Globus pallidus (tissue), 1 donor: Measurements from ENCODE around the gene CHRNA10.
"Not testable (repeated sequence)": the region's sequence is repeated elsewhere in the genome, so short reads cannot be mapped to it uniquely, and the experiment has no call there.

Source experiments
- DNase-seq: peaks from one replicate; pipeline ENCODE4 v3.0.0-alpha.2; 2015; ENCODE audit warnings: low spot score

CHRNA10 gene

GRCh38 chr11:3664032-3664630, 7.1 kb downstream of the CHRNA10 start:
- DNase-seq = no peak

GRCh38 chr11:3662856-3663255, 8.3 kb downstream of the CHRNA10 start:
- DNase-seq = no peak

- no peak for DNase-seq
Measured at GRCh38 chr11:3660960-3661359, 10.2 kb downstream of the CHRNA10 start.

GRCh38 chr11:3659595-3660515, 11.3 kb downstream of the CHRNA10 start:
- DNase-seq = no peak

GRCh38 chr11:3658252-3658651, 12.9 kb downstream of the CHRNA10 start:
- no peak for DNase-seq

- not testable (repeated sequence) for DNase-seq
Measured at GRCh38 chr11:3657331-3657730, 13.9 kb downstream of the CHRNA10 start.

GRCh38 chr11:3655547-3655946, 15.6 kb downstream of the CHRNA10 start:
- DNase-seq = no peak

- DNase-seq = not testable (repeated sequence)
Measured at GRCh38 chr11:3652514-3652913, 18.7 kb downstream of the CHRNA10 start.

GRCh38 chr11:3649374-3649773, 21.8 kb downstream of the CHRNA10 start:
- not testable (repeated sequence) for DNase-seq

GRCh38 chr11:3648843-3649242, 22.3 kb downstream of the CHRNA10 start:
- DNase-seq = not testable (repeated sequence)

- DNase-seq = no peak
Measured at GRCh38 chr11:3645552-3645951, 25.6 kb downstream of the CHRNA10 start.

GRCh38 chr11:3644817-3645235, 26.4 kb downstream of the CHRNA10 start, which contains the start of gene ART1:
ART1 (plus strand) TSS chr11:3645128; CDS start chr11:3659214, 14,086 bp downstream.
- DNase-seq = no peak

- DNase-seq = not testable (repeated sequence)
Measured at GRCh38 chr11:3643102-3643546, 28.1 kb downstream of the CHRNA10 start.

- peak; percentile 11 for DNase-seq
Measured at GRCh38 chr11:3642071-3642951, 28.9 kb downstream of the CHRNA10 start.

GRCh38 chr11:3641701-3642070, 29.5 kb downstream of the CHRNA10 start, which contains the start of gene ART5:
ART5 (minus strand) TSS chr11:3641992; CDS start chr11:3641862, 130 bp downstream.
- no peak for DNase-seq

- DNase-seq = no peak
Measured at GRCh38 chr11:3641191-3641590, 30.0 kb downstream of the CHRNA10 start.

GRCh38 chr11:3639841-3640240, 31.3 kb downstream of the CHRNA10 start:
- no peak for DNase-seq

- DNase-seq = no peak
Measured at GRCh38 chr11:3638513-3638912, 32.7 kb downstream of the CHRNA10 start.

GRCh38 chr11:3637201-3637600, 34.0 kb downstream of the CHRNA10 start:
- DNase-seq = no peak

- no peak for DNase-seq
Measured at GRCh38 chr11:3635641-3636375, 35.4 kb downstream of the CHRNA10 start.

- DNase-seq = no peak
Measured at GRCh38 chr11:3632070-3632660, 39.0 kb downstream of the CHRNA10 start.
